SJCRH30 (cell line): ENCODE results near the gene MRPL3. TPM values are rescaled to one million over a fixed set of nuclear protein-coding genes. Genes with fewer than 3 reads are reported as not detected.

Source experiments
- DNase-seq, 2 experiments: peaks; one replicate each; pipeline ENCODE4 v3.0.0-alpha.2; 2015 to 2020
- H3K27ac ChIP-seq: fragments of 250-450 bp; sonication (Bioruptor Pico); 2 replicates; pipeline ENCODE4 v1.5.1; 2020; ENCODE audit warnings: mild to moderate bottlenecking, moderate library complexity
- H3K27me3 ChIP-seq: fragments of 250-450 bp; sonication (Bioruptor Pico); 2 replicates; pipeline ENCODE4 v1.5.1; 2020; ENCODE audit warnings: mild to moderate bottlenecking, moderate library complexity
- H3K36me3 ChIP-seq: fragments of 250-450 bp; sonication (Bioruptor Pico); 2 replicates; pipeline ENCODE4 v1.5.1; 2020; ENCODE audit warnings: mild to moderate bottlenecking, moderate library complexity
- H3K4me1 ChIP-seq: fragments of 250-450 bp; sonication (Bioruptor Pico); 2 replicates; pipeline ENCODE4 v1.5.1; 2020; ENCODE audit warnings: mild to moderate bottlenecking, moderate library complexity
- H3K4me3 ChIP-seq: fragments of 250-450 bp; sonication (Bioruptor Pico); 2 replicates; pipeline ENCODE4 v1.5.1; 2020; ENCODE audit warnings: mild to moderate bottlenecking, moderate library complexity
- H3K9me3 ChIP-seq: fragments of 250-450 bp; sonication (Bioruptor Pico); replicated peaks from 2 replicates; pipeline ENCODE4 v1.5.1; 2020; ENCODE audit warnings: mild to moderate bottlenecking, moderate library complexity
- total RNA-seq: library from RNA; depleted of rRNA; stranded (reverse); fragments of >200 nt; shearing (Covaris generic); gene quantifications from 2 replicates; pipeline ENCODE4 v1.2.3, GENCODE V29; 2014

Gene MRPL3
- total RNA-seq, 1 experiment from 2014 or later: 209 TPM

- no peak for DNase-seq
- Histone ChIP-seq H3K4me1 (no peaks in the 10 kb centered on the region), H3K27ac (no peak overlapping the region), H3K9me3 (no peaks in the 10 kb centered on the region), H3K36me3 (peaks cover 51% of the 10 kb centered on the region), H3K4me3 (no peak overlapping the region), H3K27me3 (no peaks in the 10 kb centered on the region)
Measured at GRCh38 chr3:131474115-131474514, 28.7 kb downstream of the MRPL3 start.

- no peaks in the 10 kb centered on the region for H3K4me1 ChIP-seq
- H3K36me3 ChIP-seq: peaks cover 56% of the 10 kb centered on the region
- H3K4me3 ChIP-seq: no peak overlapping the region
- DNase-seq: no peak
- H3K27ac ChIP-seq: no peak overlapping the region
- H3K9me3 ChIP-seq: no peaks in the 10 kb centered on the region
- no peaks in the 10 kb centered on the region for H3K27me3 ChIP-seq
Measured at GRCh38 chr3:131470377-131470776, 32.4 kb downstream of the MRPL3 start.

GRCh38 chr3:131458653-131459052, 44.1 kb downstream of the MRPL3 start:
- DNase-seq: no peak
- Histone ChIP-seq H3K9me3 (no peaks in the 10 kb centered on the region), H3K27me3 (no peaks in the 10 kb centered on the region), H3K27ac (no peak overlapping the region), H3K4me1 (no peaks in the 10 kb centered on the region), H3K4me3 (no peak overlapping the region), H3K36me3 (peaks cover 26% of the 10 kb centered on the region)

GRCh38 chr3:131457220-131457619, 45.6 kb downstream of the MRPL3 start:
- Histone ChIP-seq H3K36me3 (peaks cover 15% of the 10 kb centered on the region), H3K4me3 (no peak overlapping the region), H3K27me3 (no peaks in the 10 kb centered on the region), H3K9me3 (no peaks in the 10 kb centered on the region), H3K4me1 (no peaks in the 10 kb centered on the region), H3K27ac (no peak overlapping the region)
- no peak for DNase-seq

- Histone ChIP-seq H3K9me3 (no peaks in the 10 kb centered on the region), H3K27me3 (no peaks in the 10 kb centered on the region), H3K4me1 (no peaks in the 10 kb centered on the region), H3K4me3 (no peak overlapping the region), H3K27ac (no peak overlapping the region), H3K36me3 (no peaks in the 10 kb centered on the region)
- no peak for DNase-seq
Measured at GRCh38 chr3:131454501-131454900, 48.3 kb downstream of the MRPL3 start.

- H3K4me1 ChIP-seq: no peaks in the 10 kb centered on the region
- H3K27me3 ChIP-seq: no peaks in the 10 kb centered on the region
- H3K9me3 ChIP-seq: no peaks in the 10 kb centered on the region
- no peak for DNase-seq
- H3K4me3 ChIP-seq: no peak overlapping the region
- H3K27ac ChIP-seq: no peak overlapping the region
- no peaks in the 10 kb centered on the region for H3K36me3 ChIP-seq
Measured at GRCh38 chr3:131453533-131453932, 49.2 kb downstream of the MRPL3 start.

- no peaks in the 10 kb centered on the region for H3K27me3 ChIP-seq
- no peaks in the 10 kb centered on the region for H3K4me1 ChIP-seq
- no peaks in the 10 kb centered on the region for H3K36me3 ChIP-seq
- DNase-seq: no peak
- H3K9me3 ChIP-seq: no peaks in the 10 kb centered on the region; the same call in 1 of the 2 replicates
- no peak overlapping the region for H3K27ac ChIP-seq
- no peak overlapping the region for H3K4me3 ChIP-seq
Measured at GRCh38 chr3:131447349-131447748, 55.4 kb downstream of the MRPL3 start.

- Histone ChIP-seq H3K27me3 (no peaks in the 10 kb centered on the region), H3K9me3 (no peaks in the 10 kb centered on the region; the same call in 1 of the 2 replicates), H3K36me3 (no peaks in the 10 kb centered on the region), H3K27ac (no peak overlapping the region), H3K4me3 (no peak overlapping the region), H3K4me1 (no peaks in the 10 kb centered on the region)
- no peak for DNase-seq
Measured at GRCh38 chr3:131444180-131444579, 58.6 kb downstream of the MRPL3 start.

- no peaks in the 10 kb centered on the region for H3K36me3 ChIP-seq
Measured at GRCh38 chr3:131439084-131439483, 63.7 kb downstream of the MRPL3 start.

GRCh38 chr3:131435000-131435399, 67.8 kb downstream of the MRPL3 start:
- no peak overlapping the region for H3K4me3 ChIP-seq
- no peaks in the 10 kb centered on the region for H3K9me3 ChIP-seq
- H3K27me3 ChIP-seq: no peaks in the 10 kb centered on the region; the same call in 1 of the 2 replicates
- DNase-seq: no peak
- H3K36me3 ChIP-seq: no peaks in the 10 kb centered on the region
- H3K4me1 ChIP-seq: no peaks in the 10 kb centered on the region
- no peak overlapping the region for H3K27ac ChIP-seq

More at GRCh38 chr3:131439084-131439483, 63.7 kb downstream of the MRPL3 start:
- no peak overlapping the region for H3K27ac ChIP-seq
- H3K9me3 ChIP-seq: no peaks in the 10 kb centered on the region
- no peaks in the 10 kb centered on the region for H3K4me1 ChIP-seq
- H3K4me3 ChIP-seq: no peak overlapping the region
- DNase-seq: no peak
- no peaks in the 10 kb centered on the region for H3K27me3 ChIP-seq

- Histone ChIP-seq H3K36me3 (no peaks in the 10 kb centered on the region), H3K4me1 (no peaks in the 10 kb centered on the region), H3K27ac (no peak overlapping the region), H3K9me3 (no peaks in the 10 kb centered on the region), H3K4me3 (no peak overlapping the region), H3K27me3 (no peaks in the 10 kb centered on the region; the same call in 1 of the 2 replicates)
- DNase-seq: no peak
Measured at GRCh38 chr3:131432441-131432840, 70.3 kb downstream of the MRPL3 start.

GRCh38 chr3:131431754-131432153, 71.0 kb downstream of the MRPL3 start:
- H3K9me3 ChIP-seq: no peaks in the 10 kb centered on the region
- no peak for DNase-seq
- no peaks in the 10 kb centered on the region for H3K4me1 ChIP-seq
- no peak overlapping the region for H3K27ac ChIP-seq
- no peaks in the 10 kb centered on the region; the same call in 1 of the 2 replicates for H3K27me3 ChIP-seq
- H3K36me3 ChIP-seq: no peaks in the 10 kb centered on the region
- no peak overlapping the region for H3K4me3 ChIP-seq

GRCh38 chr3:131427226-131427625, 75.5 kb downstream of the MRPL3 start:
- no peak for DNase-seq
- Histone ChIP-seq H3K4me3 (no peak overlapping the region), H3K36me3 (no peaks in the 10 kb centered on the region), H3K4me1 (no peaks in the 10 kb centered on the region), H3K9me3 (no peaks in the 10 kb centered on the region), H3K27ac (no peak overlapping the region), H3K27me3 (no peaks in the 10 kb centered on the region)

- Histone ChIP-seq H3K4me1 (peaks cover 4% of the 10 kb centered on the region), H3K36me3 (no peaks in the 10 kb centered on the region), H3K27me3 (no peaks in the 10 kb centered on the region), H3K9me3 (no peaks in the 10 kb centered on the region), H3K4me3 (no peak overlapping the region), H3K27ac (no peak overlapping the region)
- DNase-seq: no peak
Measured at GRCh38 chr3:131421957-131422498, 80.7 kb downstream of the MRPL3 start.

GRCh38 chr3:131421301-131421700, 81.5 kb downstream of the MRPL3 start:
- Histone ChIP-seq H3K27ac (no peak overlapping the region), H3K4me1 (peaks cover 4% of the 10 kb centered on the region), H3K27me3 (no peaks in the 10 kb centered on the region), H3K4me3 (no peak overlapping the region), H3K9me3 (no peaks in the 10 kb centered on the region), H3K36me3 (no peaks in the 10 kb centered on the region)
- peak; percentile 18 to 21 for DNase-seq

- H3K9me3 ChIP-seq: 0 out of 2 replicates have a peak, but pooled peaks cover 3% of the 10 kb centered on the region
- H3K36me3 ChIP-seq: no peaks in the 10 kb centered on the region
- H3K27ac ChIP-seq: no peak overlapping the region
- no peaks in the 10 kb centered on the region for H3K27me3 ChIP-seq
- H3K4me3 ChIP-seq: no peak overlapping the region
- DNase-seq: no peak
- H3K4me1 ChIP-seq: peaks cover 4% of the 10 kb centered on the region
Measured at GRCh38 chr3:131417751-131418150, 85.0 kb downstream of the MRPL3 start.
